Measurements from ENCODE around the gene SLC46A2.

DNA sequence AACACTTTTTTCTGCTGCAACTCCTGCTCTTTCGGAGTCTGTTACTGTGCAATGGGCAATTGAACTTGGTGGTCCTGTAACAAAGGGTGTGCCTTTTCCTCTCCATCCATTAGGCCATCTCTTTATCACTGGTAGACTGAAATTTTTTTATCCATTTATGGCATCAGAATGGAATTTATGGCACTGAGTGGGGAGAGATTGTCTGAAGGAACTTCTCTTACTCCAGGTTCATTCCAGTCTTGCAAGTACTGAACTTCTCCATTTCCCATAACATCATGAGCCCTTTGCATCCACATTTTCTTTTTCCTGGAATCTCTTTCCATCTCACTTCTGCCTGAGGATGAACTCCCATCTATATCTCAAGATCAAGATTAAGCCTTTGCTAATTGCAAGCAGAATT is 10.0 kb downstream of the SLC46A2 start:
- TF ChIP-seq SUZ12 (IDR thresholded peaks at IDR 0.05) (no peak), TARDBP (IDR thresholded peaks at IDR 0.05) (no peak), CTBP1 (IDR thresholded peaks at IDR 0.05; ENCODE audit: borderline replicate concordance) (no peak), HDGF (IDR thresholded peaks at IDR 0.05; ENCODE audit: borderline replicate concordance) (no peak), FOXM1 (IDR thresholded peaks at IDR 0.05; ENCODE audit: borderline replicate concordance) (no peak), ELF4 (IDR thresholded peaks at IDR 0.05) (no peak), ARNT (IDR thresholded peaks at IDR 0.05) (no peak), FOXK2 (IDR thresholded peaks at IDR 0.05) (no peak), NFRKB (IDR thresholded peaks at IDR 0.05) (no peak), FOXA1 (IDR thresholded peaks at IDR 0.05) (no peak), SP1 (IDR thresholded peaks at IDR 0.05) (no peak), BHLHE40 (IDR thresholded peaks at IDR 0.05; ENCODE audit: borderline replicate concordance) (no peak), LEF1 (IDR thresholded peaks at IDR 0.05; ENCODE audit: borderline replicate concordance) (no peak)
